GM23338 (cell line): ENCODE measurements around the gene SEMA4D. TPM values are rescaled to one million over a fixed set of nuclear protein-coding genes. Genes with fewer than 3 reads are reported as not detected.

Experiments
- ATAC-seq: fragments of 200-7000 bp; cut with Tn5 transposase; 3 replicates; pipeline ENCODE4 v1.9.1; 2020
- DNase-seq: peaks from one replicate; pipeline ENCODE4 v3.0.0-alpha.2; 2015; ENCODE audit warnings: low spot score
- H2AFZ ChIP-seq: fragments of 200-600 bp; sonication (generic); 2 replicates; pipeline ENCODE4 v1.8.0; 2016; ENCODE audit warnings: antibody characterized with exemption, mild to moderate bottlenecking, moderate library complexity
- H3F3A ChIP-seq: fragments of 200-600 bp; sonication (generic); replicated peaks from 2 replicates; pipeline ENCODE4 v1.8.0; 2017; ENCODE audit warnings: antibody characterized with exemption, mixed run types, low read depth
- H3K27ac ChIP-seq: fragments of 200-600 bp; sonication (generic); 2 replicates; pipeline ENCODE4 v1.6.1; 2016; ENCODE audit warnings: low read depth
- H3K27me3 ChIP-seq: fragments of 200-600 bp; sonication (generic); 2 replicates; pipeline ENCODE4 v1.8.0; 2016; ENCODE audit warnings: mild to moderate bottlenecking, mixed run types, moderate library complexity; ENCODE audit not compliant: insufficient read depth
- H3K36me3 ChIP-seq: fragments of 200-600 bp; sonication (generic); 2 replicates; pipeline ENCODE4 v1.8.0; 2016; ENCODE audit warnings: mild to moderate bottlenecking; ENCODE audit not compliant: insufficient read depth
- H3K4me1 ChIP-seq: fragments of 200-600 bp; sonication (generic); 2 replicates; pipeline ENCODE4 v1.8.0; 2016; ENCODE audit warnings: mild to moderate bottlenecking, moderate library complexity; ENCODE audit not compliant: insufficient read depth
- H3K4me2 ChIP-seq: fragments of 200-600 bp; sonication (generic); 2 replicates; pipeline ENCODE4 v1.7.1; 2017; ENCODE audit warnings: mixed run types
- H3K4me3 ChIP-seq: fragments of 200-600 bp; sonication (generic); 2 replicates; pipeline ENCODE4 v1.6.1; 2016; ENCODE audit warnings: mixed run types
- H3K79me2 ChIP-seq: fragments of 200-600 bp; sonication (generic); replicated peaks from 2 replicates; pipeline ENCODE4 v1.8.0; 2017; ENCODE audit warnings: mild to moderate bottlenecking; ENCODE audit not compliant: insufficient read depth
- H3K9me2 ChIP-seq: fragments of 200-600 bp; sonication (generic); 2 replicates; pipeline ENCODE4 v1.8.0; 2017; ENCODE audit not compliant: insufficient read depth
- H4K20me1 ChIP-seq: fragments of 200-600 bp; sonication (generic); replicated peaks from 2 replicates; pipeline ENCODE4 v1.8.0; 2017; ENCODE audit warnings: mild to moderate bottlenecking; ENCODE audit not compliant: insufficient read depth
- H3K27ac Mint-ChIP-seq: 2 replicates; pipeline ENCODE4 v1.8.0; 2020; ENCODE audit warnings: inconsistent platforms, mild to moderate bottlenecking, moderate library complexity, mixed read lengths
- H3K27me3 Mint-ChIP-seq: 3 replicates; pipeline ENCODE4 v1.8.0; 2022; ENCODE audit warnings: low read depth, mild to moderate bottlenecking, moderate library complexity, mixed read lengths, inconsistent platforms; ENCODE audit not compliant: insufficient read depth, poor library complexity
- H3K36me3 Mint-ChIP-seq: 3 replicates; pipeline ENCODE4 v1.8.0; 2021; ENCODE audit warnings: low read depth, mild to moderate bottlenecking, inconsistent platforms, moderate library complexity, mixed read lengths
- H3K4me1 Mint-ChIP-seq: 3 replicates; pipeline ENCODE4 v1.8.0; 2020; ENCODE audit warnings: mild to moderate bottlenecking, inconsistent platforms, mixed read lengths
- H3K4me3 Mint-ChIP-seq: 3 replicates; pipeline ENCODE4 v1.8.0; 2021; ENCODE audit warnings: moderate library complexity, mild to moderate bottlenecking, inconsistent platforms, mixed read lengths
- H3K9me3 Mint-ChIP-seq: 3 replicates; pipeline ENCODE4 v1.8.0; 2020; ENCODE audit warnings: moderate library complexity, mild to moderate bottlenecking, inconsistent platforms, mixed read lengths
- CREB1 ChIP-seq: fragments of 250-450 bp; sonication (Bioruptor Pico); IDR thresholded peaks from 2 replicates; pipeline ENCODE4 v1.5.0; 2020; ENCODE audit warnings: low read depth, mild to moderate bottlenecking, moderate library complexity
- CTCF ChIP-seq, 2 experiments: fragments of 200-600 bp in 1 of 2; sonication (generic) in 1 of 2; conservative IDR thresholded peaks; 2 replicates each; pipeline versions ENCODE4 v1.5.1 to v1.6.1; 2016 to 2017; ENCODE audit warnings: antibody characterized with exemption in 2 of 2, low read depth in 2 of 2, mild to moderate bottlenecking in 2 of 2, moderate library complexity in 1 of 2
- ETS1 ChIP-seq: IDR thresholded peaks from 2 replicates; pipeline ENCODE4 v1.6.1; 2016; ENCODE audit warnings: antibody characterized with exemption
- EZH2 ChIP-seq: fragments of 200-600 bp; sonication (generic); IDR thresholded peaks from one replicate; pipeline ENCODE4 v1.8.0; 2017; ENCODE audit warnings: antibody characterized with exemption, mild to moderate bottlenecking, low read depth; ENCODE audit not compliant: unreplicated experiment
- EZH2phosphoT487 ChIP-seq: fragments of 200-600 bp; sonication (generic); IDR thresholded peaks from one replicate; pipeline ENCODE4 v1.8.1; 2018; ENCODE audit warnings: antibody characterized with exemption; ENCODE audit not compliant: unreplicated experiment
- JUNB ChIP-seq: IDR thresholded peaks from one replicate; pipeline ENCODE4 v1.6.1; 2016; ENCODE audit warnings: antibody characterized with exemption; ENCODE audit not compliant: unreplicated experiment
- NANOG ChIP-seq: IDR thresholded peaks from 2 replicates; pipeline ENCODE4 v1.6.1; 2016; ENCODE audit warnings: antibody characterized with exemption, borderline replicate concordance
- POLR2AphosphoS5 ChIP-seq: IDR thresholded peaks from 2 replicates; pipeline ENCODE4 v1.6.1; 2016; ENCODE audit warnings: antibody characterized with exemption, low read depth
- REST ChIP-seq: IDR thresholded peaks from one replicate; pipeline ENCODE4 v1.6.1; 2018; ENCODE audit warnings: antibody characterized with exemption; ENCODE audit not compliant: unreplicated experiment
- STAT1 ChIP-seq: IDR thresholded peaks from one replicate; pipeline ENCODE4 v1.6.1; 2016; ENCODE audit warnings: antibody characterized with exemption; ENCODE audit not compliant: unreplicated experiment
- ZNF114 ChIP-seq: fragments of 250-450 bp; sonication (Bioruptor Pico); IDR thresholded peaks from 2 replicates; pipeline ENCODE4 v1.5.0; 2020; ENCODE audit warnings: mild to moderate bottlenecking, moderate library complexity
- ZNF331 ChIP-seq: fragments of 250-450 bp; sonication (Bioruptor Pico); IDR thresholded peaks from 2 replicates; pipeline ENCODE4 v1.5.0; 2020; ENCODE audit warnings: low read depth, mild to moderate bottlenecking, moderate library complexity
- polyA plus RNA-seq: library from polyadenylated mRNA; unstranded; fragments of >200 nt; fragmentation: Nextera tagmentation; extraction: Ambion mirVana; gene quantifications from 2 replicates; pipeline ENCODE4 v1.2.1, GENCODE V29; 2016
- total RNA-seq: library from RNA; depleted of rRNA; stranded (reverse); fragments of >200 nt; shearing (Covaris generic); gene quantifications from 2 replicates; pipeline ENCODE4 v1.2.3, GENCODE V29; 2014

SEMA4D gene
- total and polyA plus RNA-seq, 2 experiments from 2014 or later, result 19.3 to 63.0 TPM

GRCh38 chr9:89391585-89391984 is 106.3 kb downstream of the SEMA4D start (continued):
- TF ChIP-seq REST (no peak), EZH2phosphoT487 (no peak), CREB1 (no peak), JUNB (no peak), CTCF (conservative IDR thresholded peaks at IDR 0.05; ENCODE audit: low read depth in 2 of 2) (no peak)

- ATAC-seq, result no peak
- H3K4me3 ChIP-seq, result no peak overlapping the region
- H3K27ac Mint-ChIP-seq, result no peak overlapping the region
- TF ChIP-seq ZNF114 (CRISPR knock-in tag) (no peak), ZNF331 (no peak), JUNB (no peak), ETS1 (no peak), POLR2AphosphoS5 (no peak), EZH2phosphoT487 (no peak), NANOG (no peak), REST (no peak), CREB1 (no peak), STAT1 (no peak), EZH2 (no peak)
Measured at GRCh38 chr9:89390578-89391116, 107.3 kb downstream of the SEMA4D start.

More at GRCh38 chr9:89390578-89391116, 107.3 kb downstream of the SEMA4D start:
- Histone ChIP-seq H3K4me2 (no peak overlapping the region), H3K36me3 (peaks cover 17% of the 10 kb centered on the region), H3K27ac (no peak overlapping the region), H3K9me2 (no peaks in the 10 kb centered on the region), H3F3A (no peaks in the 10 kb centered on the region), H3K27me3 (no peaks in the 10 kb centered on the region), H3K4me1 (no peaks in the 10 kb centered on the region), H3K79me2 (no peaks in the 10 kb centered on the region), H4K20me1 (no peaks in the 10 kb centered on the region), H2AFZ (no peak overlapping the region)
- Mint-ChIP-seq H3K27me3 (no peaks in the 10 kb centered on the region), H3K9me3 (no peaks in the 10 kb centered on the region), H3K36me3 (peaks cover 72% of the 10 kb centered on the region), H3K4me3 (no peak overlapping the region), H3K4me1 (no peaks in the 10 kb centered on the region)
- DNase-seq, result no peak
